Eye (tissue), 1 donor: Measurements from ENCODE around the gene INVS.
"Not testable (repeated sequence)": the region's sequence is repeated elsewhere in the genome, so short reads cannot be mapped to it uniquely, and the experiment has no call there.

ENCODE experiments used
- DNase-seq: peaks from one replicate; pipeline ENCODE4 v3.0.0-alpha.2; 2015

INVS gene

GRCh38 chr9:100125910-100126309 is 26.9 kb downstream of the INVS start:
- no peak for DNase-seq

GRCh38 chr9:100126423-100126822 is 27.4 kb downstream of the INVS start:
- DNase-seq = no peak

- no peak for DNase-seq
These were observed 30.7 kb downstream of the INVS start for GRCh38 chr9:100129772-100130171.

GRCh38 chr9:100131216-100131615 is 32.2 kb downstream of the INVS start:
- DNase-seq = no peak

GRCh38 chr9:100131875-100132430 is 32.9 kb downstream of the INVS start:
- no peak for DNase-seq

GRCh38 chr9:100134731-100135130 is 35.7 kb downstream of the INVS start:
- no peak for DNase-seq

- not testable (repeated sequence) for DNase-seq
These were observed 37.8 kb downstream of the INVS start for GRCh38 chr9:100136799-100137198.

GRCh38 chr9:100140303-100140702 is 41.3 kb downstream of the INVS start:
- not testable (repeated sequence) for DNase-seq

- not testable (repeated sequence) for DNase-seq
These were observed 42.8 kb downstream of the INVS start for GRCh38 chr9:100141862-100142261.

GRCh38 chr9:100145167-100145934 is 46.3 kb downstream of the INVS start:
- not testable (repeated sequence) for DNase-seq

- DNase-seq = not testable (repeated sequence)
These were observed 46.9 kb downstream of the INVS start for GRCh38 chr9:100145976-100146375.

GRCh38 chr9:100150214-100150613 is 51.2 kb downstream of the INVS start:
- peak; percentile 46 for DNase-seq

GRCh38 chr9:100160021-100160420 is 61.0 kb downstream of the INVS start:
- DNase-seq = no peak

- DNase-seq = no peak
These were observed 68.1 kb downstream of the INVS start for GRCh38 chr9:100167176-100167575.

- peak; percentile 85 for DNase-seq
These were observed 69.0 kb downstream of the INVS start for GRCh38 chr9:100167915-100168654.

GRCh38 chr9:100170085-100170484 is 71.0 kb downstream of the INVS start:
- no peak for DNase-seq

- no peak for DNase-seq
These were observed 71.5 kb downstream of the INVS start for GRCh38 chr9:100170556-100170955.

GRCh38 chr9:100186356-100186755 is 87.3 kb downstream of the INVS start:
- DNase-seq = no peak

GRCh38 chr9:100190339-100190738 is 91.3 kb downstream of the INVS start:
- DNase-seq = peak; percentile 22

GRCh38 chr9:100191264-100191663 is 92.2 kb downstream of the INVS start:
- no peak for DNase-seq

- no peak for DNase-seq
These were observed 94.0 kb downstream of the INVS start for GRCh38 chr9:100193078-100193477.

- no peak for DNase-seq
These were observed 97.2 kb downstream of the INVS start for GRCh38 chr9:100196215-100196614.

- DNase-seq = no peak
These were observed 97.8 kb downstream of the INVS start for GRCh38 chr9:100196828-100197227.

- no peak for DNase-seq
These were observed 98.5 kb downstream of the INVS start for GRCh38 chr9:100197553-100197952.
